ENCODE measurements around the gene EME1. TPM values are rescaled to one million over a fixed set of nuclear protein-coding genes. Genes with fewer than 3 reads are reported as not detected.
"Not testable (repeated sequence)": the region's sequence is repeated elsewhere in the genome, so short reads cannot be mapped to it uniquely, and the experiment has no call there.

The EME1 gene
- total and polyA plus RNA-seq, 2 donors (not counting 3 experiments of a cell fraction or from before 2014, with no cell fraction given) = 5.6 to 9.1 TPM

GRCh38 chr17:50397919-50398285, 24.9 kb downstream of the EME1 start:
- Histone ChIP-seq H3K79me2 (ENCODE audit: control insufficient read depth, insufficient read depth, low read length) (peaks cover 44% of the 10 kb centered on the region), H3K9me1 (replicated peaks; ENCODE audit: control insufficient read depth, extremely low read depth, insufficient read depth, low read length) (no peaks in the 10 kb centered on the region), H3K4me2 (ENCODE audit: insufficient read depth, low read length) (peak overlapping the region; percentile 31), H4K20me1 (replicated peaks; ENCODE audit: control insufficient read depth, extremely low read depth, insufficient read depth, low read length) (peaks cover 3% of the 10 kb centered on the region), H3K4me1 (ENCODE audit: control insufficient read depth, extremely low read depth, insufficient read depth, low read length) (peaks cover 21% of the 10 kb centered on the region), H3K9me3 (replicated peaks; ENCODE audit: control insufficient read depth, insufficient read depth, low read length) (no peaks in the 10 kb centered on the region), H3K36me3 (ENCODE audit: control insufficient read depth in 2 of 2, extremely low read depth in 1 of 2, insufficient read depth in 2 of 2, low read length in 2 of 2) (peaks cover 17 to 20% of the 10 kb centered on the region in 2 experiments), H2AFZ (ENCODE audit: low read depth, low read length) (peak overlapping the region; percentile 66), H3K9ac (replicated peaks; ENCODE audit: extremely low read depth, insufficient read depth, low read length) (no peak overlapping the region), H3K27me3 (ENCODE audit: control insufficient read depth in 2 of 2, insufficient read depth in 2 of 2, low read length in 2 of 2) (peaks cover 0 to 2% of the 10 kb centered on the region in 2 experiments), H3K4me3 (replicated peaks in 1 of 3; ENCODE audit: insufficient read depth in 1 of 3, low read depth in 1 of 3, low read length in 3 of 3) (no peak overlapping the region), H3K27ac (ENCODE audit: insufficient read depth, low read depth, low read length) (no peak overlapping the region)
- CTCF ChIA-PET = interaction anchor here (0.7 to 4.6 kb wide), 24 partner anchors 9 to 241 kb away, joined by 3 to 44 read pairs (median 7); partner anchors contain the start of genes ACSF2 and RSAD1
- TF ChIP-seq MYC (IDR thresholded peaks at IDR 0.05; ENCODE audit: low read depth, low read length) (no peak), GATA2 (IDR thresholded peaks at IDR 0.05; ENCODE audit: insufficient read depth, insufficient read length, low read depth, low read length) (no peak), EZH2 (IDR thresholded peaks at IDR 0.05; ENCODE audit: borderline replicate concordance, low read depth, low read length, severe bottlenecking) (no peak), JUN (IDR thresholded peaks at IDR 0.05; ENCODE audit: borderline replicate concordance, insufficient read depth, insufficient read length, low read depth) (no peak), MAX (IDR thresholded peaks at IDR 0.05; ENCODE audit: insufficient read depth, insufficient read length) (no peak), POLR2A (IDR thresholded peaks at IDR 0.05; ENCODE audit: low read depth, low read length) (no peak), FOS (IDR thresholded peaks at IDR 0.05; ENCODE audit: borderline replicate concordance, insufficient read depth, low read length) (no peak), CTCF (IDR thresholded peaks at IDR 0.05; ENCODE audit: extremely low read depth in 1 of 2, insufficient read depth in 1 of 2, low read depth in 1 of 2, low read length in 2 of 2) (no peak), POLR2AphosphoS5 (IDR thresholded peaks at IDR 0.05; ENCODE audit: insufficient read depth, low read depth, low read length) (no peak)
- intact Hi-C loops (cut with micrococcal nuclease) = loop anchor here (1.0 to 2.0 kb wide), 2 partner anchors 29 to 81 kb away; partner anchors contain the start of gene ACSF2
- no peak for FAIRE-seq
- no TSS peak for BruUV-seq (replicated peaks)
- dilution Hi-C loops (cut with MboI; ENCODE audit: extremely low pct_ligation_motif_present, low sequenced_read_pairs) = no loop called here
- POLR2A ChIA-PET = interaction anchor here (0.8 to 1.7 kb wide), 2 partner anchors 32 to 81 kb away, joined by 3 to 8 read pairs; partner anchors contain the start of gene RSAD1
- DNase-seq (ENCODE audit: low read depth, low spot score) = no peak

GRCh38 chr17:50398672-50399071, 25.6 kb downstream of the EME1 start:
- intact Hi-C loops (cut with micrococcal nuclease); DNase-seq (ENCODE audit: low read depth, low spot score); FAIRE-seq; dilution Hi-C loops (cut with MboI; ENCODE audit: extremely low pct_ligation_motif_present, low sequenced_read_pairs); H2AFZ ChIP-seq (ENCODE audit: low read depth, low read length); H3K9me1 ChIP-seq (replicated peaks; ENCODE audit: control insufficient read depth, extremely low read depth, insufficient read depth, low read length); H4K20me1 ChIP-seq (replicated peaks; ENCODE audit: control insufficient read depth, extremely low read depth, insufficient read depth, low read length); H3K27me3 ChIP-seq (ENCODE audit: control insufficient read depth in 2 of 2, insufficient read depth in 2 of 2, low read length in 2 of 2); H3K4me2 ChIP-seq (ENCODE audit: insufficient read depth, low read length); POLR2A ChIA-PET; H3K9me3 ChIP-seq (replicated peaks; ENCODE audit: control insufficient read depth, insufficient read depth, low read length); H3K27ac ChIP-seq (ENCODE audit: insufficient read depth, low read depth, low read length); BruUV-seq (replicated peaks); H3K4me3 ChIP-seq (replicated peaks in 1 of 3; ENCODE audit: insufficient read depth in 1 of 3, low read depth in 1 of 3, low read length in 3 of 3); H3K9ac ChIP-seq (replicated peaks; ENCODE audit: extremely low read depth, insufficient read depth, low read length): not testable (repeated sequence)
- Histone ChIP-seq H3K79me2 (ENCODE audit: control insufficient read depth, insufficient read depth, low read length) (peaks cover 36% of the 10 kb centered on the region), H3K36me3 (ENCODE audit: control insufficient read depth in 2 of 2, extremely low read depth in 1 of 2, insufficient read depth in 2 of 2, low read length in 2 of 2) (peaks cover 10 to 12% of the 10 kb centered on the region in 2 experiments), H3K4me1 (ENCODE audit: control insufficient read depth, extremely low read depth, insufficient read depth, low read length) (peaks cover 21% of the 10 kb centered on the region)
- CTCF ChIA-PET = interaction anchor here (1.1 to 4.6 kb wide), 7 partner anchors 8 to 80 kb away, joined by 3 to 44 read pairs (median 17); partner anchors contain the start of genes ACSF2 and RSAD1
